T47D (cell line): ENCODE data around the gene MAP2K3.

ENCODE experiments used
- DNase-seq, 2 experiments: peaks; one replicate each; pipeline versions ENCODE4 v3.0.0 to v3.0.0-alpha.2; 2011 to 2012; ENCODE audit warnings: low read depth in 1 of 2, low spot score in 1 of 2
- JUND ChIP-seq: IDR thresholded peaks from 2 replicates; pipeline ENCODE4 v1.6.1; 2012; ENCODE audit warnings: low read depth
- in situ Hi-C: cut with HindIII; loops from 2 replicates; pipeline ENCODE4 v1.10.0; 2016; ENCODE audit warnings: low sequenced_read_pairs, low pct_unique_long_range_greater_than_20kb

The MAP2K3 gene

GRCh38 chr17:21284319-21285163, at the start of gene MAP2K3:
TSS of gene MAP2K3 (plus strand) at chr17:21284711. CDS start at chr17:21284921, 210 bp downstream.
- TF ChIP-seq JUND: no peak
- in situ Hi-C loops: no loop called here
- DNase-seq: peak; percentile 92 to 97

GRCh38 chr17:21235921-21236320, 48.6 kb upstream of the MAP2K3 start:
- no peak for DNase-seq
- in situ Hi-C loops: no loop called here
- TF ChIP-seq JUND: no peak

GRCh38 chr17:21239680-21240368, 44.7 kb upstream of the MAP2K3 start:
- DNase-seq: peak; percentile 23 to 38
- in situ Hi-C loops: no loop called here
- no peak for TF ChIP-seq JUND

GRCh38 chr17:21240369-21241055, 44.0 kb upstream of the MAP2K3 start:
- in situ Hi-C loops: no loop called here
- no peak for TF ChIP-seq JUND
- no peak for DNase-seq

GRCh38 chr17:21241564-21241963, 42.9 kb upstream of the MAP2K3 start:
- DNase-seq: no peak
- no peak for TF ChIP-seq JUND
- in situ Hi-C loops: no loop called here

GRCh38 chr17:21242026-21242697, 42.3 kb upstream of the MAP2K3 start:
- no peak for TF ChIP-seq JUND
- no peak for DNase-seq
- in situ Hi-C loops: no loop called here

GRCh38 chr17:21242780-21243515, 41.6 kb upstream of the MAP2K3 start:
- TF ChIP-seq JUND: no peak
- no peak for DNase-seq
- in situ Hi-C loops: no loop called here

GRCh38 chr17:21243516-21244303, 40.8 kb upstream of the MAP2K3 start:
- in situ Hi-C loops: no loop called here
- TF ChIP-seq JUND: no peak
- DNase-seq: no peak

GRCh38 chr17:21245639-21246084, 38.8 kb upstream of the MAP2K3 start:
- TF ChIP-seq JUND: no peak
- no peak for DNase-seq
- in situ Hi-C loops: no loop called here

GRCh38 chr17:21246698-21247097, 37.8 kb upstream of the MAP2K3 start:
- DNase-seq: no peak
- in situ Hi-C loops: no loop called here
- no peak for TF ChIP-seq JUND
